NCI-H1105 (cell line): ENCODE measurements around the gene NKIRAS2.
A peak's percentile ranks its signal among the peaks of the same experiment; 100 is the strongest.

Experiments used
- DNase-seq: peaks from one replicate; lab custom pipeline; 2025; lab: John Stamatoyannopoulos, UW

Gene NKIRAS2

DNA sequence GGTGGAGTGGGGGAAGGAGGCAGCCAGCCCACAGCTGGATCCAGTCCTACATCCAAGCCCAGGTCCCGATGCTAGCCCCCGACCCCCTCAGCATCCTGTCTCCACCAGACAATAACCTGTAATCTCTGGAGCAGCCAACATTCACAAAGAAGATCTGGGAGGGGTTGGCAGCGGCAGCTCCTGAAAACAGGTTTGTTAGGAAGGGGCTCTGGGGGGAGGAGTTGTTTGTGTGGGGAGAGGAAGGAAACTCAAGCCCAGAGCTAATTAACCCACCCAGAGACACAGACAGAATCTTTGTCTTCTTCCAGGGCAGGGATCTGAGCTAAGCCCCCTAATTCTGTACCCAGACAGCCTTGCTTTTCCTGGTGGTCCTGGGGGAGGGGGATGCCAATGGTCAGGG is 35.1 kb downstream of the NKIRAS2 start:
- DNase-seq, result no peak

DNA sequence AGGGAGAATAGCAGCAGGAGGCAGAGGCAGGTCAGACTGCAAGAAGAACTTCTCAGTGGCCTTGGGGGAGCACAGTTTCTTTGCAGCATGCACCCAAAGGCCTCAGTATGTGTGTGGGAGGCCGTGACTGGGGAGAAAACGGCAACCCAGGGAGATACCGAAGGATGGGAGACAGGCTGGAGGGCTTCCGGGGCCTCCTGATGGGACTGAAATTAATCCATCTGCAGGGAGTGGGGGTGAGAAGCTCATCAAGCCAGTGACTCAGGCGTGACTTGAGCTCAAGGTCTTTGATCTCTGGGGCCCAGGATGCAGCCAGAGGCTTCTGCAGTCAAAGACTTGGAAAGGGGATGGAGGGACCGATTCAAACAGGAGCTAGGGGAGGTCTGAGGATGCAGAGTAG is 35.6 kb downstream of the NKIRAS2 start:
- no peak for DNase-seq

DNA sequence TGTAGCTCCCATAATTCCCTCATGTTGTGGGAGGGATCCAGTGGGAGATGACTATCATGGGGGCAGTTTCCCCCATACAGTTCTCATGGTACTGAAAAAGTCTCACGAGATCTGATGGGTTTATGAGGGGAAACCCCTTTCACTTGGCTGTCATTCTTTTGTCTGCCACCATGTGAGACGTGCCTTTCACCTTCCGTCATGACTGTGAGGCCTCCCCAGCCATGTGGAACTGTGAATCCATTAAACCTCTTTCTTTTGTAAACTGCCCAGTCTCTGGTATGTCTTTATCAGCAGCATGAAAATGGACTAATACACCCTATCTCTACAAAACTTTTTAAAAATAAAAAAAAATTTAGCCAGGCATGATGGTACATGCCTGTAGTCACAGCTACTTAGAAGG is 36.7 kb downstream of the NKIRAS2 start:
- no peak for DNase-seq

DNA sequence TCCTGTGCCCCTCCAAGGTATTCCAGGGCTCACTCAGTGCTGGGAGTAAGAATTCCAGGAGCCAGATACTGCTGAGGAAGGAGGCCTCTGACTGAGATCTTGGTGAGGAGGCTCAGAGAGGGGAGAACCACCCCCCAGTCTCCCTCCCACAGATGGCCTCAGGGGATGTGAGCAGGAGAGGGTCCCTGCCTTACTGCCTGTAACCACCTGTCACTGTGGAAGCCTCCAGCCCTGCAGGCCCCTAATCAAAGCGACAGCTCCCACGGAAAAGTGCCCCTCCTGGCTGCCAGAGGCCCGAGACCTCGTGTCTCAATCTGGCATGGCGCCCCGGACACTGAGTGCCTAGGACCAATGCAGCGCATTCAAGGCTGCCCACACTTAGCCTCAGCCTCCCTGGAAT is 38.2 kb downstream of the NKIRAS2 start:
- no peak for DNase-seq

DNA sequence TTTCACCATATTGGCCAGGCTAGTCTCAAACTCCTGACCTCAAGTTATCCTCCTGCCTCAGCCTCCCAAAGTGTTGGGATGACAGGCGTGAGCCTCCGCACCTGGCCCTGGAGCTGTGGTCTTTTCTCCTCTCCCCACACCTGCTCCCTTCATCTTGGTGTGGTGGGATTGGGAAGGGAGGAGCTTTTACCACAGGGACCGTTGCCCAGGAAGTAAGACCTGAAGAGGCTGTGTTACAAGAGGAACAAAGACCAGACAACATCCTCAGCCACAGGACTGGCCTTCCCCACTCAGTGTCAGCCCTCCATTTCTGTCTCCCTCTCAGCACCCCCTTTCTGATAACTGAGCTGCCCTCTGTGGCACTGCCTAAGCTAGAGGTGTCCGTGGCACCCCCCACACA is 39.9 kb downstream of the NKIRAS2 start:
- no peak for DNase-seq

- DNase-seq, result no peak
These were observed 40.3 kb downstream of the NKIRAS2 start for GRCh38 chr17:42060231-42060630.

- no peak for DNase-seq
These were observed 42.0 kb downstream of the NKIRAS2 start for GRCh38 chr17:42061646-42062487.

- no peak for DNase-seq
These were observed 42.8 kb downstream of the NKIRAS2 start for GRCh38 chr17:42062681-42063080.

DNA sequence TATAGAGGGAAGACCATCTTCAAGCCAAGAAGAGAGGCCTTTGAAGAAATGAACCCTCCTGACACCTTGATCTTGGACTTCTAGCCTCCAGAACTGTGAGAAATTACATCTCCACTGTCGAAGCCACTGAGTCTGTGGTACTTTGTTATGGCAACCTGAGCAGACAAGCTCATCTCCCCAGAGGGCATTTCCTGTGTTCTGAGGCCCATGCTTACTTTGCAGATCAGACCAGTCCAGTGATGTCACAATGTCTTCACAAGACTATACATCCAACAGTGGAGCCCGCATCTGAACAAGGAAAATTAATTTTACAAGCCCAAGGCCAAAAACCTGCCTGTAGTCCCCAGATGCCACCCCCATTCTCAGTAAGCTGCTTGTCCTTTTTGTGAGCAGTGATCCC is 45.3 kb downstream of the NKIRAS2 start:
- DNase-seq, result no peak

- DNase-seq, result peak; percentile 5
These were observed 47.6 kb downstream of the NKIRAS2 start for GRCh38 chr17:42067371-42068091.

- no peak for DNase-seq
These were observed 49.1 kb downstream of the NKIRAS2 start for GRCh38 chr17:42068979-42069378.

DNA sequence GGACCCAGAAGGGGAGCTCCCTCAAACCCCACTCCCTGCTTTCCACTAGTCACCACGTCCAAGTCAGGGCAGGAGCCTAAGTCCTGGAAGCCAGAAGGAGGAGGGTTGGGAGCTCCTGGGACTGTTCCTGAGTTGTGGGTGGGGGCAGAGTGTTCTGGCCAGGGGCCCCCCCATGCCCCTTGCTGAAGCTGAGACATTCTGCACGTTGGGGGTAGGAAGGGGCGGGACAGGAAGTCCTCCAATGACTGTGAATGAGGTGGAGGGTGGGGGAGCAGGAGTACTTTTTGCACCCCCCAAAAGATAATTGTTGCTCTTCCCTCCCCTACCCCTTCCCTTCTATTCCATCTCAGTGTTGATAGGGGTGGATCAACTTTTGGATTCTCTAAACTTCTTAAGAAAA is 51.9 kb downstream of the NKIRAS2 start:
- DNase-seq, result no peak

- no peak for DNase-seq
These were observed 52.7 kb downstream of the NKIRAS2 start for GRCh38 chr17:42072323-42073187.
